GM21360 (cell line): ENCODE measurements around the gene C1orf116.

Experiments used
- ATAC-seq: cut with Tn5 transposase; IDR thresholded peaks from one replicate; pipeline ENCODE4 v1.9.1; 2021; ENCODE audit warnings: mild to moderate bottlenecking, moderate library complexity; ENCODE audit not compliant: unreplicated experiment

C1orf116 gene

GRCh38 chr1:207000651-207001291 is 31.8 kb downstream of the C1orf116 start:
- no peak for ATAC-seq

GRCh38 chr1:206998816-206999215 is 33.7 kb downstream of the C1orf116 start:
- no peak for ATAC-seq

DNA sequence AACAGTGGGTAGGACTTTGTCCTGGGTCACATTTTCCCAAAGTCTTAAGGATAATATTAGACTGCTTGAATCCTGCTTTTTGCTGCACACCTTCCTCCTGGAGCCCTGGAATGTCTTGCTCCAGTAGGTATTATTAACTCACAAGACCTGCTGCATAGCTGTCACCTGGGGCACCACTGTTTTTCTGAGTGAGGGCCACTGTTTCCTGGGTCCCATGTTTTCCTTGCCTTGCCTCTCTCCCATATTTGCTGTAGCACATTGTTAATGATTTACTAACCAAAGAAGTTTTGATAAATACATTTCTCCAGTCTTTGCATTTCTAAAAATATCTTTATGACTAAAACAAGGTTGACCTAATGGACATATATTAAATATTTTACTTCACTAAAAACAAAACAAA is 39.8 kb downstream of the C1orf116 start:
- ATAC-seq, result no peak

GRCh38 chr1:206987873-206988272 is 44.7 kb downstream of the C1orf116 start:
- no peak for ATAC-seq

- no peak for ATAC-seq
Observed at GRCh38 chr1:206986885-206987284, 45.7 kb downstream of the C1orf116 start.

DNA sequence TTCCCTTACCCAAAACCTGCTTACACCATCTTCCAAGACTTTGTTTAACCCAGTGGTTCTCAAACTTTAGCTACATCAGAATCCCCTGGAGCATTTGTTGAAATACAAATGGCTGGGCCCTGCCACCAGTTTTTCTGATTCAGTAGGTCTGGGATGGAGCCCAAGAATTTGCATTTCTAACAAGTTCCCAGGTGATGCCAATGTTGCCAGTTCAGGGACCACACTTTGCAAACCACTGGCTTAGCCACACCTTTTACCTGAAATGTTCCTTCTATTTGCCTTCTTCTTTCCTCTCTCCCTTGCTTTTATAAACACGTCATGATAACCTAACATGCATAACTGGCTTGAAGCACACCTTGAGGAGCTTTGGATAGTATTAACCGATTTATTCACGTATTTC is 46.2 kb downstream of the C1orf116 start:
- no peak for ATAC-seq

DNA sequence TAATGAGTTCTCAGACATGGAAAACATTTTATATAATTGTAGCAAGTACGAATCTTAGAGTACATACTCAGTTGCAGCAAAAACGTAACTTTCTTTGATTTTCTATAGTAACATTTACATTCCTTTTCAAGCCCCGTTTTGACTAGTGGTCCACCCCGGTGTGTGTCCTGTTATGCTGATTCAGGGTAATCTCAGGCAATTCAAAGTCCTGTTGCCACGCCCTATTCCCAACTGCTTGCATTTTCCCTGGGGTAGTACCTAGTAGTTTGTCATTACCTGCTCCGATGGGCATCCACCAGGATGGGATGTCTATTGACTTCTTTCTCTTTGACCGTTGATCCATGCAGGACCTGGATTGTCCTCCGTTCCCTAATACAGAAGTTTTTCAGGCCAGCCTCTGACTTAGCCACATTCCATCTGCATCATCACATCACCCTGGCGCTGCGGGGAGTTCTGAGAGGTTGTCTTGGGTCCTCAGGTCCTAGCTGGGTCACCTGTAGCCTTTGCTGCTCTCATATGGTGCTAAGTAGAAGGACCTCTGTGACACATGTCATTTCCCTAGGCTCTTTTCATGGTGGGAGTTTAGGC is 47.3 kb downstream of the C1orf116 start:
- ATAC-seq, result no peak

DNA sequence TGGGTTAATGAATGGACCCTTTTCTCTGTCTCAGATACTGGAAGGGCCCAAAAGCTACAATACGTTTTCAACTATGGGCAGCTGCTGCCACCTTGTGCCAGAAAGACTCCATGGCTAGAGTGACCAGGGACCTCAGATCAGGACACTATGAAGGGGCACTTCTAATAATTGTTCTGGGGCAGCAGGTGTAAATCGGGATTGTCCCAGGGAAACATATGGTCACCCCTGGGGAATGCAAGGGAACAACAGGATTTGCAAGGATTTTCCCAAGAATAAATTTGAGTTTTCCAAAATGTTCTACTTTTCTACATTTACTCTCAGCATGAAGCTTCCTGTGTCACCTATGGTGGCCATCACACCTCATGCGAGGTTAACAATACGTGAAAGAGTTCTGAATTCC is 50.3 kb downstream of the C1orf116 start:
- no peak for ATAC-seq

- no peak for ATAC-seq
Observed at GRCh38 chr1:206979379-206980043, 53.0 kb downstream of the C1orf116 start.

- no peak for ATAC-seq
Observed at GRCh38 chr1:206978259-206978658, 54.3 kb downstream of the C1orf116 start.

DNA sequence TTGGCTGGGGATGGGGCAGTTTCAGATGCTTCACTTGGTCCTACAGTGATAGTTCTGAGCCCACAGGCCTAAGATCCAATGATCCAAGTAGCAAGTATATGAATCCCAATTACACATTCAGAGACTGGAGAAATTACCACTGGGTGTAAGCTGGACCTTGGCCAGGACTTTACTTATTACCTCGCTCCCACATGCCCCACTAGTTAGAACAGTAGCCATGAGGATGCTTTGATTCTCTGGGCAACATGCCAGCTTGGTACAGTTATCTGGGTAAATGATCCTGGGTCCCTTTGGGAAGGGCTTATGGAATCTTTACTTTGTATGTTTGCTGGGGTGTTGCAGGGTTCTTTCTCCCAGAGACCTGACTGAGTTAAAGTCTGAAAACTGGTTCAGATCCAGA is 57.2 kb downstream of the C1orf116 start:
- no peak for ATAC-seq

DNA sequence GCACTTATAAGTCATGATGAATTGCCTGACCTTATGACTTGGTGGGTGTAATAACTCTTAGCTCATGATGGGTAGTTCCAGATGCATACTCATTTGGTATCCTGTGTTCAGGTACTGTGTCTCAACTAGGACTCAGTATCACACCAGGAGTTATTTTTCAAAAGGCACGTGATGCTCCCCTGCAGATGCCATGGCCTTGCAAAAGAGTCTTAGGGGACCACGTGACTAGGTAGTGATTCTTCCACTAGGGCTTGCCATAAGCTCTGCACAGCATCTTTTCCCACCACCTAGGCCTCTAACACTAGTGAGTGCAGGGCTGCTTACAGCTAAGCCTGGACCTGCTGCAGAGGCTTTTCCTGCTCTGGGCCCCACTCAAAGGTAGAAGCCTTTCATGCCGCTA is 58.4 kb downstream of the C1orf116 start:
- ATAC-seq, result no peak

DNA sequence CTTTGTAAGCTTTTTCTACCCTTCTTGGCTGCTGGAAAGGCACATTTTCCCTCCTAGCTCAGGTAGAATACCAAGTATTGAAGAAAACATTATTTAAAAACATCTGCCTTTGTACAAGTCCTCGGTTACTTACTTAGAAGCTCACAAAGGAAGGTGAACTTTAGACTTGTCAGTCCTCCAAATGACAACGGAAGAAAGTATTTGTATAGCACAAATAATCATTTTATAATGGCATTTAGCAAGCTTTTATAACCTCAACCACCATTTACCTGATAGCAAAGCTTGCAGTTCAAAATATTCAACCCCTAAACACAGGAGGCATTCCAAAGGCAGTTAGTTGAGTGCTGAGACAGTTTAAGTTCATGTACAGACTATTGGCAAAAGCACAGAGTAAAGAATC is 59.8 kb downstream of the C1orf116 start:
- ATAC-seq, result no peak

- ATAC-seq, result no peak
Observed at GRCh38 chr1:206971029-206971655, 61.4 kb downstream of the C1orf116 start.

GRCh38 chr1:206970446-206970845 is 62.1 kb downstream of the C1orf116 start, which contains the start of gene FCAMR:
FCAMR (minus strand) TSS chr1:206970460; CDS start chr1:206970125, 335 bp downstream.
- no peak for ATAC-seq

DNA sequence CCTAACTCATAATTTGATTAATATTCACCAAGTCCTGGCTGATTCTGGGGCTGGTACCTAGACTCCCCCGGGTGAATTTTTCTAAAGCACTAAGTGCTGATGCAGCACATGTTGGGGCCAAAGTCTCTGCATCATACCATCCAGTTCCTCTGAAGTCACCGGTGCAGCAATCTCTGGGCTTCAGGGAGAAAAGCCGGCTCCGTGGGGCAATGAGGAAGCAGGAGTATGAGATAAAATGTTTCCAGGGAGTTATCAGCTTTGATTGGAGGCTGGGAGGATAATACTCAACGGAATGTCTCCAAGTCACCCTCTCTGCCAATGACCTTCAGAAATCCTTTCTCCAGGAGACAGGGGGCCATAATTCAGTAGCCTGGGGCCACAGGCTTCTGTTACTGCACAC is 63.5 kb downstream of the C1orf116 start:
- ATAC-seq, result no peak
